SK-N-SH treated with all-trans-retinoic acid at 6 μM for 48 hours (cell line): ENCODE measurements around the gene TRAK1.

Experiments
- ATAC-seq: fragments of 200-7000 bp; cut with Tn5 transposase; 3 replicates; pipeline ENCODE4 v1.9.1; 2020; ENCODE audit warnings: mild to moderate bottlenecking, moderate library complexity
- ARNTL ChIP-seq: fragments of 450-650 bp; formaldehyde crosslinking; IDR thresholded peaks from 2 replicates; pipeline ENCODE4 v1.5.0; 2020; ENCODE audit warnings: low read depth, mild to moderate bottlenecking, moderate library complexity, borderline replicate concordance
- BACH2 ChIP-seq: fragments of 250-450 bp; sonication (Bioruptor Pico); IDR thresholded peaks from 2 replicates; pipeline ENCODE4 v1.9.0; 2021; ENCODE audit warnings: mild to moderate bottlenecking, borderline replicate concordance
- CSDC2 ChIP-seq: fragments of 250-450 bp; sonication (Bioruptor Pico); IDR thresholded peaks from 2 replicates; pipeline ENCODE4 v1.5.0; 2020; ENCODE audit warnings: mild to moderate bottlenecking, moderate library complexity
- ESRRG ChIP-seq: fragments of 250-450 bp; sonication (Bioruptor Pico); IDR thresholded peaks from 2 replicates; pipeline ENCODE4 v1.6.1; 2021; ENCODE audit warnings: mild to moderate bottlenecking
- GLIS3 ChIP-seq: fragments of 250-450 bp; sonication (Bioruptor Pico); IDR thresholded peaks from 2 replicates; pipeline ENCODE4 v1.5.0; 2020; ENCODE audit warnings: mild to moderate bottlenecking, moderate library complexity
- ISL1 ChIP-seq: fragments of 250-450 bp; sonication (Bioruptor Pico); IDR thresholded peaks from 2 replicates; pipeline ENCODE4 v2.1.2; 2022; ENCODE audit warnings: mild to moderate bottlenecking, moderate library complexity
- OSR1 ChIP-seq: fragments of 250-450 bp; sonication (Bioruptor Pico); IDR thresholded peaks from 2 replicates; pipeline ENCODE4 v1.8.0; 2022; ENCODE audit warnings: moderate library complexity, mild to moderate bottlenecking, inconsistent platforms
- SNAI2 ChIP-seq: fragments of 250-450 bp; sonication (Bioruptor Pico); IDR thresholded peaks from 2 replicates; pipeline ENCODE4 v1.5.0; 2020; ENCODE audit warnings: mild to moderate bottlenecking, moderate library complexity
- TCF4 ChIP-seq: fragments of 250-450 bp; sonication (Bioruptor Pico); IDR thresholded peaks from 2 replicates; pipeline ENCODE4 v1.8.0; 2021; ENCODE audit warnings: mild to moderate bottlenecking, moderate library complexity, borderline replicate concordance
- TOX ChIP-seq: fragments of 250-450 bp; sonication (Bioruptor Pico); IDR thresholded peaks from 2 replicates; pipeline ENCODE4 v1.8.0; 2021; ENCODE audit warnings: mild to moderate bottlenecking, moderate library complexity, borderline replicate concordance
- ZC3H10 ChIP-seq: fragments of 250-450 bp; sonication (Bioruptor Pico); IDR thresholded peaks from 2 replicates; pipeline ENCODE4 v1.5.1; 2021; ENCODE audit warnings: mild to moderate bottlenecking, moderate library complexity
- ZNF565 ChIP-seq: fragments of 450-650 bp; formaldehyde crosslinking; conservative IDR thresholded peaks from 2 replicates; pipeline ENCODE4 v1.5.0; 2020; ENCODE audit warnings: low read depth, mild to moderate bottlenecking, moderate library complexity
- ZNF8 ChIP-seq: fragments of 450-650 bp; formaldehyde crosslinking; IDR thresholded peaks from 2 replicates; pipeline ENCODE4 v1.5.0; 2020; ENCODE audit warnings: mild to moderate bottlenecking, moderate library complexity
- TF ChIP-seq, protein P1 (sequence below): fragments of 250-450 bp; sonication (Bioruptor Pico); IDR thresholded peaks from 2 replicates; pipeline ENCODE4 v1.5.0; 2020; ENCODE audit warnings: mild to moderate bottlenecking, moderate library complexity
- TF ChIP-seq, protein P2 (sequence below): fragments of 250-450 bp; sonication (Bioruptor Pico); IDR thresholded peaks from 2 replicates; pipeline ENCODE4 v1.8.0; 2020; ENCODE audit warnings: mild to moderate bottlenecking, moderate library complexity, borderline replicate concordance
- TF ChIP-seq, protein P3 (sequence below): fragments of 250-450 bp; sonication (Bioruptor Pico); IDR thresholded peaks from 2 replicates; pipeline ENCODE4 v1.5.1; 2020; ENCODE audit warnings: low read depth, mild to moderate bottlenecking, moderate library complexity

TRAK1 gene

DNA sequence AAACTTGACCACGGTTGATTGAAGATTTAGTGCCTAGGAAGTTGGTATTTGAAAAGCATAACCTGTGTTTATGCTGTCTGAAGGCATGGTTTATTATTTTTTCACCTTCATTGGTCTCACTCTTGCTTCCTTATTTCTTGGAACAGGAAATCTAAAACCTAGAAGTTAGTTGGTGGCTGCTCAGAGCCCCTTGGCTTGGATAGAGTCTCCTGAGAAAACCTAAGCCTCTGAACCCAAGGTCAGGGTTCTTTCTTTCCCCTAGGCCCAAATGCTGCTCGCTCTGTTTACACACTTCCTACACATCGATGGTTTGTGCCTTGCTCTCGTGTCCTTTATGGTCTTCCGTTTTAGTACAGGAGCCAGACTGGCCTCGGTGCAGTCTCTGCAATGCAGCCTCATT lies 82.2 kb downstream of the TRAK1 start (continued):
- TF ChIP-seq, protein P1, sequence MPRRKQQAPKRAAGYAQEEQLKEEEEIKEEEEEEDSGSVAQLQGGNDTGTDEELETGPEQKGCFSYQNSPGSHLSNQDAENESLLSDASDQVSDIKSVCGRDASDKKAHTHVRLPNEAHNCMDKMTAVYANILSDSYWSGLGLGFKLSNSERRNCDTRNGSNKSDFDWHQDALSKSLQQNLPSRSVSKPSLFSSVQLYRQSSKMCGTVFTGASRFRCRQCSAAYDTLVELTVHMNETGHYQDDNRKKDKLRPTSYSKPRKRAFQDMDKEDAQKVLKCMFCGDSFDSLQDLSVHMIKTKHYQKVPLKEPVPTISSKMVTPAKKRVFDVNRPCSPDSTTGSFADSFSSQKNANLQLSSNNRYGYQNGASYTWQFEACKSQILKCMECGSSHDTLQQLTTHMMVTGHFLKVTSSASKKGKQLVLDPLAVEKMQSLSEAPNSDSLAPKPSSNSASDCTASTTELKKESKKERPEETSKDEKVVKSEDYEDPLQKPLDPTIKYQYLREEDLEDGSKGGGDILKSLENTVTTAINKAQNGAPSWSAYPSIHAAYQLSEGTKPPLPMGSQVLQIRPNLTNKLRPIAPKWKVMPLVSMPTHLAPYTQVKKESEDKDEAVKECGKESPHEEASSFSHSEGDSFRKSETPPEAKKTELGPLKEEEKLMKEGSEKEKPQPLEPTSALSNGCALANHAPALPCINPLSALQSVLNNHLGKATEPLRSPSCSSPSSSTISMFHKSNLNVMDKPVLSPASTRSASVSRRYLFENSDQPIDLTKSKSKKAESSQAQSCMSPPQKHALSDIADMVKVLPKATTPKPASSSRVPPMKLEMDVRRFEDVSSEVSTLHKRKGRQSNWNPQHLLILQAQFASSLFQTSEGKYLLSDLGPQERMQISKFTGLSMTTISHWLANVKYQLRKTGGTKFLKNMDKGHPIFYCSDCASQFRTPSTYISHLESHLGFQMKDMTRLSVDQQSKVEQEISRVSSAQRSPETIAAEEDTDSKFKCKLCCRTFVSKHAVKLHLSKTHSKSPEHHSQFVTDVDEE, result no peak
- TF ChIP-seq ARNTL (CRISPR knock-in tag), result no peak
- TF ChIP-seq, protein P2, sequence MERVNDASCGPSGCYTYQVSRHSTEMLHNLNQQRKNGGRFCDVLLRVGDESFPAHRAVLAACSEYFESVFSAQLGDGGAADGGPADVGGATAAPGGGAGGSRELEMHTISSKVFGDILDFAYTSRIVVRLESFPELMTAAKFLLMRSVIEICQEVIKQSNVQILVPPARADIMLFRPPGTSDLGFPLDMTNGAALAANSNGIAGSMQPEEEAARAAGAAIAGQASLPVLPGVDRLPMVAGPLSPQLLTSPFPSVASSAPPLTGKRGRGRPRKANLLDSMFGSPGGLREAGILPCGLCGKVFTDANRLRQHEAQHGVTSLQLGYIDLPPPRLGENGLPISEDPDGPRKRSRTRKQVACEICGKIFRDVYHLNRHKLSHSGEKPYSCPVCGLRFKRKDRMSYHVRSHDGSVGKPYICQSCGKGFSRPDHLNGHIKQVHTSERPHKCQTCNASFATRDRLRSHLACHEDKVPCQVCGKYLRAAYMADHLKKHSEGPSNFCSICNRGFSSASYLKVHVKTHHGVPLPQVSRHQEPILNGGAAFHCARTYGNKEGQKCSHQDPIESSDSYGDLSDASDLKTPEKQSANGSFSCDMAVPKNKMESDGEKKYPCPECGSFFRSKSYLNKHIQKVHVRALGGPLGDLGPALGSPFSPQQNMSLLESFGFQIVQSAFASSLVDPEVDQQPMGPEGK (CRISPR knock-in tag), result no peak
- TF ChIP-seq TCF4 (CRISPR knock-in tag), result no peak
- TF ChIP-seq ZC3H10 (CRISPR knock-in tag), result no peak

DNA sequence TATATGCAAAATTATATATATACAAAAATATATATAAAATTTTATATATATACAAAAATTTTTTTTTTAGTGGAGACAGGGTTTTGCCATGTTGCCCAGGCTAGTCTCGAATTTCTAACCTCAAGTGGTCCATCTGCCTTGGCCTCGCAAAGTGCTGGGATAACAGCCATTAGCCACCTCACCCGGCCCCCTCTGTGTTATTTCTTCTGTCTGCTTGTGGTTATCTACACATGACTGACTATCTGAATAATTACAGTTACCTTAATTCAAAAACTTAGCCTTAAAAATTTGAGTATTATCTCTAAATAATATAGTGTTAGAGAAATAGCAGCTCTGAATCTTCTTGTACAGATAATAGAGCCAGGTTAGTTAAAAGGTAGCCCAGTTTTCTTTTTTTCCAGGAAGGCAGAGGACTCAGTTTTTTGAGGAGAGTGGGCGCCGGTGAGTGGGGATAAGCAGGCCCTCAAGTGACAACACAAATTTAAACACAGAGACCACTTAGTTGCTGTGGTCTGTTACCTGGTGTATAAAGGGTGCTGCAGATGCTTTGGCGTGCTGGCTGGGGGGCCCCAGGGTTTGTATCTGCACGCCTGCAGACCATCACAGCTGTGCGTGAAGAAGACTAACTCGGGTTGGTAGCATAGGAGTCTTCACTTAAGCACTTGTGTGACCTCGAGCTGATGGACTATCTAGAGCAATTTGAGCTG lies 83.7 kb downstream of the TRAK1 start:
- ATAC-seq, result no peak
- TF ChIP-seq CSDC2 (CRISPR knock-in tag) (no peak), ZNF565 (CRISPR knock-in tag) (no peak), TOX (CRISPR knock-in tag) (no peak), ISL1 (CRISPR knock-in tag) (no peak), ESRRG (CRISPR knock-in tag) (no peak)
- TF ChIP-seq, protein P3, sequence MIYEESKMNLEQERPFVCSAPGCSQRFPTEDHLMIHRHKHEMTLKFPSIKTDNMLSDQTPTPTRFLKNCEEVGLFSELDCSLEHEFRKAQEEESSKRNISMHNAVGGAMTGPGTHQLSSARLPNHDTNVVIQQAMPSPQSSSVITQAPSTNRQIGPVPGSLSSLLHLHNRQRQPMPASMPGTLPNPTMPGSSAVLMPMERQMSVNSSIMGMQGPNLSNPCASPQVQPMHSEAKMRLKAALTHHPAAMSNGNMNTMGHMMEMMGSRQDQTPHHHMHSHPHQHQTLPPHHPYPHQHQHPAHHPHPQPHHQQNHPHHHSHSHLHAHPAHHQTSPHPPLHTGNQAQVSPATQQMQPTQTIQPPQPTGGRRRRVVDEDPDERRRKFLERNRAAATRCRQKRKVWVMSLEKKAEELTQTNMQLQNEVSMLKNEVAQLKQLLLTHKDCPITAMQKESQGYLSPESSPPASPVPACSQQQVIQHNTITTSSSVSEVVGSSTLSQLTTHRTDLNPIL (CRISPR knock-in tag), result no peak

DNA sequence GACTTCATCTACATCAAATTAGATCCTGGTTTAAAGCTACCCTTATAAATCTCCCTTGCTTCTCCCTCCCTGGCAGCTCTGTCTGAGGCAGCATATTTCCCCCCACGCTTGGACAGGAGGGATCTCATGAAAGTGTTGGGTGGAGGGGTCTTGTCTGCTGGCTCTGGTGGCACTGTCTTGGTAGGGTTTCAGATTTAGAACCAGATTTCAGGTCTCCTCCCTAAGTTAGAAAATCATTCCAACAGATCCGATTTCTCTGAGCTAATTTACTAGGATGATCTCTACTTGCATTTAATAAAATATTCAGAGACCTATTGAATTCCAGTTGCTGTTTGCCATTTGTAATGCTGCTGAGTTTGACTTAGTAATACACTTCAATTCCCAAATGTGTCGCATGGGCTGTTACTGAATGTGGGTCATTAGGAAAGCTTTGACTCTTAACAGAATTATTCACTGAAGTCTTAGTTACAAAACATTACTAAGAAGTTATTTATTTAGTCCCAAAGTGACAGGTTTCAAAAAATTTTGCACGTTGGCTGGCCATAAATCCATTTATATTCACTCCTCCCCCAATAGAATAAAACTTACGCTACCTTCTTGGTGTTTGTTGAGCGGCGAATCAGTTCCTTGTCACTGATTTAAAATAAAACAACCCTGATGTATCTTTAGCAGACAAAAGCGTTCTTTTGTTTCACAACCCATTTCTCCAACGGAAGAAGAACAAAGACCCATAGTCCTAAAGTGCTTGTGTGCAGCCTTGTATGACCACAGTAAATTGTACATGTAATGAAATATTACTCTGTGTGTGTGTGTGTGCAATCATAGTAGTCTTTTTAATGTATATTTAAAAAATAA lies 84.5 kb downstream of the TRAK1 start:
- no peak for ATAC-seq
- TF ChIP-seq ZNF565 (CRISPR knock-in tag), result no peak
- TF ChIP-seq BACH2, result no peak
- TF ChIP-seq ARNTL (CRISPR knock-in tag), result no peak
- no peak for TF ChIP-seq ESRRG (CRISPR knock-in tag)
- TF ChIP-seq ISL1 (CRISPR knock-in tag), result no peak
- no peak for TF ChIP-seq ZC3H10 (CRISPR knock-in tag)
- TF ChIP-seq, protein P2 (CRISPR knock-in tag), result no peak
- TF ChIP-seq OSR1 (CRISPR knock-in tag), result no peak
- no peak for TF ChIP-seq ZNF8 (CRISPR knock-in tag)

DNA sequence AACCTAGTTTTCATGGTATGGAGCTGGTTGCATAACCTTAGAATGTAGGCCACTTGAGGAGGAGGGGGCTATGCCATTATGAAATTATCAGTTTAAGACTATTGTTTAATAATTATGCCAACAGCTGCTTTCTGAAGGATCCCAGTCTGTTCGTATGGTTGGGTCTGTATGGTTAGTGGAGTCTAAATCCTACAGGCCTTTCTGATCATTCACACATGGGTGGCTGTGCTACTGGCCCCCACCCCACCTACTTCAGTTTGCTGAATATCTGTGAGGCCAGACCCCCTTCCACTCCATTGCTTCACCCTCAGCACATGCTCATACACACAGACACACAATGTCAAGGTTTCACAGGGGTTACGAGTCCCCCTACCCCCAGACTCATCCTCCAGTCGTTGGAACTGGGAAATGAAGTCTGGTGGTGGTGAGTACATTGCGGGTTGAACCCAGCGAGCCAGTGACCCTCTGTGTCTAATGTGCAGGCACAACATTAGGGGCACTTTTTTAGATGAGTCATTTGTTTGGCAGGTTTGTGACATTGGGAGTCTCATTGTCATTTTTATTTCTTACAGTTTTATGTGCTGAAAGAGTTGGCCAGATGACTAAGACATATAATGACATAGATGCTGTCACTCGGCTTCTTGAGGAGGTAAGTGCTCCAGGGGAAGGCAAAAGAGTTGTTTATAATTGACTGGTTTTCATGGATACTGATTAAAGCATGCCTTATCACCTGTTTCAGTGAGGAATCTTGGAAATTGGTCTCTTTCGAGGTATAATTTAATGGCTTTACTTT lies 85.3 kb downstream of the TRAK1 start:
- no peak for TF ChIP-seq SNAI2
- TF ChIP-seq TOX (CRISPR knock-in tag), result no peak
- TF ChIP-seq BACH2, result no peak
- no peak for TF ChIP-seq ESRRG (CRISPR knock-in tag)
- TF ChIP-seq OSR1 (CRISPR knock-in tag), result no peak
- TF ChIP-seq ISL1 (CRISPR knock-in tag), result no peak
- no peak for TF ChIP-seq CSDC2 (CRISPR knock-in tag)
- no peak for TF ChIP-seq GLIS3
- TF ChIP-seq, protein P1, result no peak
- TF ChIP-seq TCF4 (CRISPR knock-in tag), result no peak
- no peak for ATAC-seq
